ENCODE data around the gene DNER.

GRCh38 chr2:229575569-229576315, 138.6 kb downstream of the DNER start:
- no peak for TF ChIP-seq CTCF (IDR thresholded peaks at IDR 0.05; ENCODE audit: low read depth, low read length)
- no peak for TF ChIP-seq EZH2phosphoT487 (IDR thresholded peaks at IDR 0.05; ENCODE audit: low read depth)

All from OCI-LY3 (cell line).